GM23338 (cell line): ENCODE results near the gene ELAVL2. TPM values are rescaled to one million over a fixed set of nuclear protein-coding genes. Genes with fewer than 3 reads are reported as not detected.

Source experiments
- ATAC-seq: fragments of 200-7000 bp; cut with Tn5 transposase; 3 replicates; pipeline ENCODE4 v1.9.1; 2020
- DNase-seq: peaks from one replicate; pipeline ENCODE4 v3.0.0-alpha.2; 2015; ENCODE audit warnings: low spot score
- H2AFZ ChIP-seq: fragments of 200-600 bp; sonication (generic); 2 replicates; pipeline ENCODE4 v1.8.0; 2016; ENCODE audit warnings: antibody characterized with exemption, mild to moderate bottlenecking, moderate library complexity
- H3F3A ChIP-seq: fragments of 200-600 bp; sonication (generic); replicated peaks from 2 replicates; pipeline ENCODE4 v1.8.0; 2017; ENCODE audit warnings: antibody characterized with exemption, mixed run types, low read depth
- H3K27ac ChIP-seq: fragments of 200-600 bp; sonication (generic); 2 replicates; pipeline ENCODE4 v1.6.1; 2016; ENCODE audit warnings: low read depth
- H3K27me3 ChIP-seq: fragments of 200-600 bp; sonication (generic); 2 replicates; pipeline ENCODE4 v1.8.0; 2016; ENCODE audit warnings: mild to moderate bottlenecking, mixed run types, moderate library complexity; ENCODE audit not compliant: insufficient read depth
- H3K36me3 ChIP-seq: fragments of 200-600 bp; sonication (generic); 2 replicates; pipeline ENCODE4 v1.8.0; 2016; ENCODE audit warnings: mild to moderate bottlenecking; ENCODE audit not compliant: insufficient read depth
- H3K4me1 ChIP-seq: fragments of 200-600 bp; sonication (generic); 2 replicates; pipeline ENCODE4 v1.8.0; 2016; ENCODE audit warnings: mild to moderate bottlenecking, moderate library complexity; ENCODE audit not compliant: insufficient read depth
- H3K4me2 ChIP-seq: fragments of 200-600 bp; sonication (generic); 2 replicates; pipeline ENCODE4 v1.7.1; 2017; ENCODE audit warnings: mixed run types
- H3K4me3 ChIP-seq: fragments of 200-600 bp; sonication (generic); 2 replicates; pipeline ENCODE4 v1.6.1; 2016; ENCODE audit warnings: mixed run types
- H3K79me2 ChIP-seq: fragments of 200-600 bp; sonication (generic); replicated peaks from 2 replicates; pipeline ENCODE4 v1.8.0; 2017; ENCODE audit warnings: mild to moderate bottlenecking; ENCODE audit not compliant: insufficient read depth
- H3K9me2 ChIP-seq: fragments of 200-600 bp; sonication (generic); 2 replicates; pipeline ENCODE4 v1.8.0; 2017; ENCODE audit not compliant: insufficient read depth
- H4K20me1 ChIP-seq: fragments of 200-600 bp; sonication (generic); replicated peaks from 2 replicates; pipeline ENCODE4 v1.8.0; 2017; ENCODE audit warnings: mild to moderate bottlenecking; ENCODE audit not compliant: insufficient read depth
- H3K27ac Mint-ChIP-seq: 2 replicates; pipeline ENCODE4 v1.8.0; 2020; ENCODE audit warnings: inconsistent platforms, mild to moderate bottlenecking, moderate library complexity, mixed read lengths
- H3K27me3 Mint-ChIP-seq: 3 replicates; pipeline ENCODE4 v1.8.0; 2022; ENCODE audit warnings: low read depth, mild to moderate bottlenecking, moderate library complexity, mixed read lengths, inconsistent platforms; ENCODE audit not compliant: insufficient read depth, poor library complexity
- H3K36me3 Mint-ChIP-seq: 3 replicates; pipeline ENCODE4 v1.8.0; 2021; ENCODE audit warnings: low read depth, mild to moderate bottlenecking, inconsistent platforms, moderate library complexity, mixed read lengths
- H3K4me1 Mint-ChIP-seq: 3 replicates; pipeline ENCODE4 v1.8.0; 2020; ENCODE audit warnings: mild to moderate bottlenecking, inconsistent platforms, mixed read lengths
- H3K4me3 Mint-ChIP-seq: 3 replicates; pipeline ENCODE4 v1.8.0; 2021; ENCODE audit warnings: moderate library complexity, mild to moderate bottlenecking, inconsistent platforms, mixed read lengths
- H3K9me3 Mint-ChIP-seq: 3 replicates; pipeline ENCODE4 v1.8.0; 2020; ENCODE audit warnings: moderate library complexity, mild to moderate bottlenecking, inconsistent platforms, mixed read lengths
- CREB1 ChIP-seq: fragments of 250-450 bp; sonication (Bioruptor Pico); IDR thresholded peaks from 2 replicates; pipeline ENCODE4 v1.5.0; 2020; ENCODE audit warnings: low read depth, mild to moderate bottlenecking, moderate library complexity
- CTCF ChIP-seq, 2 experiments: fragments of 200-600 bp in 1 of 2; sonication (generic) in 1 of 2; conservative IDR thresholded peaks; 2 replicates each; pipeline versions ENCODE4 v1.5.1 to v1.6.1; 2016 to 2017; ENCODE audit warnings: antibody characterized with exemption in 2 of 2, low read depth in 2 of 2, mild to moderate bottlenecking in 2 of 2, moderate library complexity in 1 of 2
- ETS1 ChIP-seq: IDR thresholded peaks from 2 replicates; pipeline ENCODE4 v1.6.1; 2016; ENCODE audit warnings: antibody characterized with exemption
- JUNB ChIP-seq: IDR thresholded peaks from one replicate; pipeline ENCODE4 v1.6.1; 2016; ENCODE audit warnings: antibody characterized with exemption; ENCODE audit not compliant: unreplicated experiment
- NANOG ChIP-seq: IDR thresholded peaks from 2 replicates; pipeline ENCODE4 v1.6.1; 2016; ENCODE audit warnings: antibody characterized with exemption, borderline replicate concordance
- POLR2AphosphoS5 ChIP-seq: IDR thresholded peaks from 2 replicates; pipeline ENCODE4 v1.6.1; 2016; ENCODE audit warnings: antibody characterized with exemption, low read depth
- REST ChIP-seq: IDR thresholded peaks from one replicate; pipeline ENCODE4 v1.6.1; 2018; ENCODE audit warnings: antibody characterized with exemption; ENCODE audit not compliant: unreplicated experiment
- STAT1 ChIP-seq: IDR thresholded peaks from one replicate; pipeline ENCODE4 v1.6.1; 2016; ENCODE audit warnings: antibody characterized with exemption; ENCODE audit not compliant: unreplicated experiment
- ZNF462 ChIP-seq: fragments of 250-450 bp; sonication (Bioruptor Pico); IDR thresholded peaks from 2 replicates; pipeline ENCODE4 v1.5.0; 2020; ENCODE audit warnings: mild to moderate bottlenecking, moderate library complexity
- polyA plus RNA-seq: library from polyadenylated mRNA; unstranded; fragments of >200 nt; fragmentation: Nextera tagmentation; extraction: Ambion mirVana; gene quantifications from 2 replicates; pipeline ENCODE4 v1.2.1, GENCODE V29; 2016
- total RNA-seq: library from RNA; depleted of rRNA; stranded (reverse); fragments of >200 nt; shearing (Covaris generic); gene quantifications from 2 replicates; pipeline ENCODE4 v1.2.3, GENCODE V29; 2014

The ELAVL2 gene
- total and polyA plus RNA-seq, 2 experiments from 2014 or later: 18.6 to 42.4 TPM

- H3K4me3 ChIP-seq: no peak overlapping the region
- Mint-ChIP-seq H3K4me1 (peaks cover 83% of the 10 kb centered on the region), H3K36me3 (no peaks in the 10 kb centered on the region; the same call in 2 of the 3 replicates), H3K4me3 (no peak overlapping the region), H3K27me3 (no peaks in the 10 kb centered on the region), H3K27ac (peak overlapping the region; percentile 41; the same call in 1 of the 2 replicates), H3K9me3 (no peaks in the 10 kb centered on the region)
- H4K20me1 ChIP-seq: no peaks in the 10 kb centered on the region
- peaks cover 90% of the 10 kb centered on the region for H3K4me1 ChIP-seq
- H3K27me3 ChIP-seq: no peaks in the 10 kb centered on the region
- H3K9me2 ChIP-seq: peaks cover 17% of the 10 kb centered on the region
- H3K27ac ChIP-seq: no peak overlapping the region
- H3K36me3 ChIP-seq: no peaks in the 10 kb centered on the region
- 0 out of 2 replicates have a peak, but pooled peaks cover 6% of the 10 kb centered on the region for H3F3A ChIP-seq
- ATAC-seq (no peak), DNase-seq (no peak)
- 0 out of 2 replicates have a peak overlapping the region, but pooled peaks have one; percentile 13 for H3K4me2 ChIP-seq
- TF ChIP-seq JUNB (no peak), NANOG (no peak), ETS1 (no peak), CTCF (conservative IDR thresholded peaks at IDR 0.05; ENCODE audit: low read depth in 2 of 2) (no peak), POLR2AphosphoS5 (no peak), REST (no peak), CREB1 (CRISPR knock-in tag) (no peak)
- H2AFZ ChIP-seq: no peak overlapping the region
- H3K79me2 ChIP-seq: peaks cover 90% of the 10 kb centered on the region
These were observed 83.0 kb downstream of the ELAVL2 start for GRCh38 chr9:23743036-23743435.

GRCh38 chr9:23741351-23741750 lies 84.7 kb downstream of the ELAVL2 start:
- Histone ChIP-seq H3K27me3 (no peaks in the 10 kb centered on the region), H3K27ac (peak overlapping the region; percentile 92), H3K36me3 (no peaks in the 10 kb centered on the region), H3K4me3 (peak overlapping the region; percentile 33), H3K9me2 (0 out of 2 replicates have a peak, but pooled peaks cover 11% of the 10 kb centered on the region), H3K4me2 (peak overlapping the region; percentile 54), H3K4me1 (peaks cover 91% of the 10 kb centered on the region), H3K79me2 (peaks cover 90% of the 10 kb centered on the region), H4K20me1 (no peaks in the 10 kb centered on the region), H3F3A (0 out of 2 replicates have a peak, but pooled peaks cover 6% of the 10 kb centered on the region), H2AFZ (no peak overlapping the region)
- ATAC-seq (peak; percentile 59), DNase-seq (peak; percentile 36)
- peak overlapping the region; percentile 87 for H3K27ac Mint-ChIP-seq
- peaks cover 82% of the 10 kb centered on the region for H3K4me1 Mint-ChIP-seq
- peaks cover 4% of the 10 kb centered on the region for H3K27me3 Mint-ChIP-seq
- H3K36me3 Mint-ChIP-seq: no peaks in the 10 kb centered on the region
- H3K9me3 Mint-ChIP-seq: no peaks in the 10 kb centered on the region
- H3K4me3 Mint-ChIP-seq: peak overlapping the region; percentile 53; the same call in 1 of the 3 replicates
- TF ChIP-seq STAT1 (no peak), POLR2AphosphoS5 (no peak), JUNB (no peak), ZNF462 (CRISPR knock-in tag) (no peak)
